Dedifferentiated amniotic fluid mesenchymal stem cell (primary cell): Measurements from ENCODE around the gene SIN3B.

Source experiments
- DNase-seq: peaks from one replicate; pipeline ENCODE4 v3.0.0-alpha.2; 2016; ENCODE audit errors: extremely low spot score

The SIN3B gene

DNA sequence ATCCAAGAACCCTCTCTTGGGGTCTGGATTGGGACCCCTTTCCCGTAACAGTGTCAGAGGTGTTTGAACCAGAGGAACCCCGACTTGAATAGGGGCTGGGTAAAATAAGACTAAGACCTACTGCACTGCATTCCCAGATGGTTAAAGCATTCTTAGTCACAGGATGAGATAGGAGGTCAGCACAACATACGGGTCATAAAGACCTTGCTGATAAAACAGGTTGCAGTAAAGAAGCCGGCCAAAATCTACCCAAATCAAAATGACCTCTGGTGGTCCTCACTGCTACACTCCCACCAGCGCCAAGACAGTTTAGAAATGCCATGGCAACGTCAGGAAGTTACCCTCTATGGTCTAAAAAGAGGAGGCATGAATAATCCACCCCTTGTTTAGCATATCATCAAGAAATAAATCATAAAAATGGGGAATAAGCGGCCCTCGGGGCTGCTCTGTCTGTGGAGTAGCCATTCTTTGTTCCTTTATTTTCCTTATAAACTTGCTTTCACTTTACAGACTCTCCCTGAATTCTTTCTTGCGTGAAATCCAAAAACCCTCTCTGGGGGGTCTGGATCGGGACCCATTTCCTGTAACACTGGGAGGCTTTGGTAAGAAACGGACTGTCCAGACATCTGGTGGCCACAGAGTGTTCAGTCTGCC is 4.4 kb upstream of the SIN3B start:
- no peak for DNase-seq

DNA sequence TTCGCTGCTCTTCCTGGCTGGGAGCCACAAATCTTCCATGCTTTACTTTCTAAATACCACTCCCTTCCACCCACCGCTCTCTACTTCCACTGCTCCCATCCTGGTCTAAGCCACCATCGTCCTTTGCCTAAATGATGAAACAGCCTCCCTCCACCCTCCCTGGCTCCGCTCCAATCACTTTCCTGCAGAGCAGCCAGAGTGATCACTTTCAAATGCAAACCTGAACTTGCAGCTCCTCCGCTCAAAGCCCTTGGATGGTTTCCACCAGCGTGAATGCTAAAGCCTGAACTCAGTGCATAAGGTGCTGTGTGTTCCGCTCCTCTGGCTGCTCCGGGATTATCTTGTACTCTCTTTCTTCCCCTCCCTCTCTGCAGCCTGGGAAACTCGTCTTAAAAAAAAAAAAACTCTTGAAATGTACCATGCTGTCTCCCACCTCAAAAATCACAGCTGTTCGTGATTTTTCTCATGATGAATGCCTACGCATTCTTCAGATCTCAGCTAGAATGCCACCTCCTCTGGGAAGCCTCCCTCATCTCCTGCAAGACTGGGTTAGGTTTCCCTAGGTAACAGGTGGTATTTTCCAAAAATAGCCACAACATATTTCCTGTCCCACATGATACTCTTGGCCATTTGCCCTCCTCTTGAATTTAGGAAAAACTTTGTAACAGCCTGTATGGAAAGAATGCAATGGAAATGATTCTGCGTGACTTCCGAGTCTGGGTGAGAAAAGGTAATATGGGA is 3.7 kb upstream of the SIN3B start:
- DNase-seq = peak; percentile 38

GRCh38 chr19:16829822-16830289 is 658 bp downstream of the SIN3B start:
- DNase-seq = no peak

DNA sequence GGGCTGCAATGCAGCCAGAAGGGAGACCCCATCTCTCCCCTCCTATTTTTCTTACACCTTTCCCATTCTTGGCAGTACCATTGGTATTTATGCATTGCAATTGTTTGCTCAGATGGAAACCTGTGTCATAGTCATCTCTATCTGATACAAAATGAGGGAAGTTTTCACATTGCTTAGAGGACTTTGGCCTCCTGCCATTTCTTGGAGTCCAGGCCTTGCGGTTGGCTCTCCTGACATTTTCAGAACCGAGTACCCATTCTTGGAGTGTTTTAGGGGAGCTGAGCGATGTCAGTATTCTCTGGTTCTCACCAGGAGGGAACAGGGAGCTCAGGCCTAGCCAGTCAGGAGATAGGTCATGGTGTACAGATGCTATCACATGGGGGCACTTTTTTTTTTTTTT is 1.5 kb downstream of the SIN3B start:
- DNase-seq = no peak

DNA sequence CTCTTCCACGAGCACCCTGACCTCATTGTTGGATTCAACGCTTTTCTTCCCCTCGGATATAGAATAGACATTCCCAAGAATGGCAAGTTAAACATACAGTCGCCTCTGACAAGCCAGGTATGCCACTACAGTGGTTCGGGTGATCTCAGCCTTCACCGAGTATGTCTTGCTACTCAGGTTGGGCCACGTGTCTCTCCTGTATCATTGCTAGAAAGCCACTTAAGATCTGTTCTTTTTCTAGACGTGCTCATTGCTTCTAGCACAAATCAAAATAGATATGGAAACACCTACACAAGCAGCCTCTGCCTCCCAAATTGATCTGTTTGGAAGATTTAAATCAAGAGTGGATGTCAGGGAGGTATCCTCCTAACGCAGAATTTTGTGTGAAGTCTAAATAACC is 2.3 kb downstream of the SIN3B start:
- no peak for DNase-seq

DNA sequence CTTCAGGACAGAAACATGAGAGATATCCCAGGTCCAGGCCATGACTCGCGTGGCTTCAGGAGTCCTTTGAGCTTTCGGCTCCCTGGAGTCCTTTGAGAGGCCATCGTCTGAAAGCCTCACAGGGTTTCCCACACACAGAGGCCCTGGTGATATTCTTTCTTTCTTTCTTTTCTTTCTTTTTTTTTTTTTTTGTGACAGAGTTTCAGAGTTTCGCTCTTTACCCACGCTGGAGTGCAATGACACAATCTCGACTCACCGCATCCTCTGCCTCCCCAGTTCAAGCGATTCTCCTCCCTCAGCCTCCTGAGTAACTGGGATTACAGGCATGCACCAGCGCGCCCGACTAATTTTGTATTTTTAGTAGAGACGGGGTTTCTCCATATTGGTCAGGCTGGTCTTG is 5.5 kb downstream of the SIN3B start:
- no peak for DNase-seq

DNA sequence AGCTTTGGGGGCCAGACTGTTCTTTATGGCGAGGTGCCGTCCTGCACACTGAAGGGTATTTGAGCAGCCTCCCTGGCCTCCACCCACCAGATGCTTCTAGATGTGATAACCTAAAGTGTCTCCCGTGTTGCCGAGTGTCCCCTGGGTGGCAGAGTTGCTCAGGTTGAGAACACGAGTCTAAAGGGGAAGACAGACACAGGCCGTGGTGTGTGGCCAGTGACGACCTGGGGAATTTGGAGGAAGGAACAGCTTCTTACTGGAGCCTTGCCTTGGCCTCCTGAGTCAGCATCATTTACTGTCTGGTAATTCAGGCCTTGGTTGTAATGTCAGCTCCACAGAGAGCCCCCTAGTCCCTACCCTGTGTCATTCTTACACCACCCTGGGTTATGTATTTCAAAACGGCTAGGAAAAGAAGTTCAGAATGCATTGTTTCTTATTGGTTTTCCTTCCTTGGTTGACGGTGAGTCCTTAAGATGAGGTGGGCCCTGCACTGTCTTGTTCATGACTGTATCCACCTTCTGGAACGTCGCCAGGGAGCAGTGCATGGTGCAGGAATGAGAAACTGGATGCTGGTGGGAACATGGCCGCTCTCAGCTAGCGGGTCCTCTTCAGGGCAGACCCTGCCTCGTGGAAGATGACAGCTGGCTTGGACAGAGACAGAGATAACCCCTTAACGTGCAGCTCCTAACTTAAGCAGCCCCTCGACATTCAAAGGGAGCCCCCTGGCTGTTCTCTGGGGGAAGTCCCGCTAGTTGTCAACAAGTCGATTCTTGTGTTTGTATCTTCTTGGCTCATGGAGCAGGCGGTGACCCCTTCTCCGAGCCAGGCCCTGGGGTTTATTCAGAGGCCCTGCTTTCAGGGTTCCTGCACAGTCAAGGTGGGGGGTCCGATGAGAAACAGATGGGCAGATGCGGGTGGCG is 7.2 kb downstream of the SIN3B start:
- no peak for DNase-seq

DNA sequence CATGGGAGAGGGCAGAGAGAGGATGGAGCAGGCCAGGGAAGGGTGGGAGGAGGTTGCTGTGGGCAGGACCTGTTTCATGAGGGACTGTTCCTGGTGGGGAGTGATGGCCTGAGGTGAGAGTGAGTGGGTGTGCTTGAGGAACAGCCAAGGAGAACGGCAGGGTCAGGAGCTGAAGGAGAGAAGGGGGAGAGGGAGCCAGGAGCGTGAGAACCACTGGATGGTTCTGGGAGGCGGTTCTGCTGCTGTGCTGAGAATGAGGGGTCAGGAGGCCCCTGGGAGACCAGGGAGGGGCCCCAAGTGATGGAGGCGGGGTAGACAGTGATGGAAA is 7.8 kb downstream of the SIN3B start:
- no peak for DNase-seq

DNA sequence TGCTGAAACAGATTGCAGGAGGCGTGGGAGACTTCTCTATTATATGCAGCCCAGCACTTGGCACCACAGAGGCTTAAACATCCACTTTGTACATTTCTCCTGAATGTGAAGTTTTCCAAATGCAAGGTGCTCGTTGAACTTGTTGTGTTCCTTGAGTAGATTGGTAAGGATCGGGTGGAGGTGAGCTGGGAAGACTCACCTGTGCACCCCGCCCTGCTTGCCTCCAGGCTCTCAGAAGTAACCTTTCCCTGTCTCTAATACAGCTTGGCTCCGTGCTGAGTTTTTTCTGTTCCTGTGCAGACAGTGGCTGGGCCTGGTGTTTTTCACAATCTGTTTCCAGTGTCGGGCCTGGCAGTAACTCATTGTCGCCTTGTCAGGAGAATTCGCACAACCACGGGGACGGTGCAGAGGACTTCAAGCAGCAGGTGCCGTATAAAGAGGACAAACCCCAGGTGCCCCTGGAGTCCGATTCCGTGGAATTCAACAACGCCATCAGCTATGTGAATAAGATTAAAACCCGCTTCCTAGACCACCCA is 12.3 kb downstream of the SIN3B start:
- no peak for DNase-seq

GRCh38 chr19:16846901-16847300 is 17.7 kb downstream of the SIN3B start:
- no peak for DNase-seq

GRCh38 chr19:16847430-16847829 is 18.2 kb downstream of the SIN3B start:
- DNase-seq = no peak

GRCh38 chr19:16849168-16849567 is 20.0 kb downstream of the SIN3B start:
- DNase-seq = no peak

- DNase-seq = no peak
These were observed 20.9 kb downstream of the SIN3B start for GRCh38 chr19:16850133-16850532.

GRCh38 chr19:16851031-16851712 is 22.0 kb downstream of the SIN3B start:
- no peak for DNase-seq

- DNase-seq = no peak
These were observed 23.9 kb downstream of the SIN3B start for GRCh38 chr19:16853066-16853465.

- no peak for DNase-seq
These were observed 26.9 kb downstream of the SIN3B start for GRCh38 chr19:16856091-16856490.

DNA sequence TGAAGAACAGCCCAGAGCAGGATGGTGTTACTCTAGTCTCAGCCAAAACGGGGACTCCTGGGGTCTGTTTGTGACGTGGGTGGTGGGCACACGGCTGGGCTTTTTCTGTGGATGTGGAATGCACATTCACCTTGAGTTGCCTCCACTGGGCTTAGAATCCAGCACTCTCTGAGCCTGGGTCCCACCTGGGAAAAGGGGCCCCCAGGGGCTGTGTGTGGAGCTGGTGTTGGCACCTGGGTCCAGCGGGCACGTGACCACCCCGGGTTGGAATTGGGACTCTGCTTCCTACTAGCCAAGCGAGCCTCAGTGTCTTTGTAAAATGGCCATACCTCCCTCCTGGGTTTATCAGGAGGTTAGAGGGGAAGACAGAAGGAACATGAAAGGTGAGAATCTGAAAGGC is 30.4 kb downstream of the SIN3B start:
- DNase-seq = no peak

DNA sequence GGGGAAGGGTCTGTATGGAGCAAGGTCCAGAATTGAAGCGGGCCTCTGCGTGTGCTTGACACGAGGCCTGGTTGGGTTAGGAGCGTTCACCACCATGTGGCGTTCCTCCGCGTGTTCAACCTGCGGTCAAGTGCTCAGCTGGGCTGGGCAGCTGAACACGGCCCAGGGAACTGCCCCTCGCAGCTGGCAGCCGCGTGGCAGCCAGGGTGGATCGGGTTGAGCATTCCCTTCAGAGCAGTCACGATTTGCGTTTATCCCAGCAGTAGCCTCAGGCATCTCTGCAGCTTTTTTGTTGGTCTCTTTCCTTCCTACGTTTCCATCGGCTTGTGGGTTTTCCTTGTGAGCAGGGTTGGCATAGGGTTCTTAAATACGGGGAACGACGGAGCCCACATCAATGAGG is 30.9 kb downstream of the SIN3B start:
- no peak for DNase-seq

- no peak for DNase-seq
These were observed 31.8 kb downstream of the SIN3B start for GRCh38 chr19:16861011-16861410.

GRCh38 chr19:16861834-16862233 is 32.6 kb downstream of the SIN3B start:
- DNase-seq = no peak

DNA sequence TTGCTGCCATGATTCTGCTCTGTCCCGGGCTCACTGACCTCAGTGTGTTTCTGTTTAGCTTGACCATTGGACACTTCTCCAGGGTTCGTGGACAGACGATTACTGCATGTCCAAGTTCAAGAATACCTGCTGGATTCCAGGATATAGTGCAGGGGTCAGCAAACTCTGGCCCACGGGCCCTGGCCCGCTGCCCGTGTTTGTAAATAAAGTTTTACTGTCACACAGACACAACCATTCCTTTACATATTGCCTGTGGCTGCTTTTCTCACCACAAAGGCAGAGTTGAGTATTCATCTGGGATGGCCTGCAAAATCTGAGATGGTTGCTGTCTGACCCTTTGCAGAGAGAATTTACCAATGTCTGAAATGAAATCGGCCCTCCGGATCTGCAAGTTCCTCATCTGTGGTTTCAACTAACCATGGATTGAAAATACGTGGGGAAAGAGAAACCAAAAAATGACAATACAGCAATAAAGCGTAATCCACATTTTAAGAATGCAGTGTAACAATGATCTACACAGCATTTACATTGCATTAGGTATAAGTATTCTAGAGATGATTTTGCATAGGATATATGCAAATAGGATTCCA is 33.7 kb downstream of the SIN3B start:
- DNase-seq = no peak
